Endometrium (tissue), 2 donors: ENCODE data around the gene RPS6KC1.
"Not testable (repeated sequence)": the region's sequence is repeated elsewhere in the genome, so short reads cannot be mapped to it uniquely, and the experiment has no call there.

ENCODE experiments used
- FAIRE-seq: peaks from 2 replicates; lab custom pipeline; 2012; peaks lifted over from hg19 to GRCh38; lab: Jason Lieb, UNC
- donor health status: control.
- donor health status: control.

Gene RPS6KC1

GRCh38 chr1:213054733-213055591, 3.9 kb downstream of the RPS6KC1 start:
- FAIRE-seq = no peak

DNA sequence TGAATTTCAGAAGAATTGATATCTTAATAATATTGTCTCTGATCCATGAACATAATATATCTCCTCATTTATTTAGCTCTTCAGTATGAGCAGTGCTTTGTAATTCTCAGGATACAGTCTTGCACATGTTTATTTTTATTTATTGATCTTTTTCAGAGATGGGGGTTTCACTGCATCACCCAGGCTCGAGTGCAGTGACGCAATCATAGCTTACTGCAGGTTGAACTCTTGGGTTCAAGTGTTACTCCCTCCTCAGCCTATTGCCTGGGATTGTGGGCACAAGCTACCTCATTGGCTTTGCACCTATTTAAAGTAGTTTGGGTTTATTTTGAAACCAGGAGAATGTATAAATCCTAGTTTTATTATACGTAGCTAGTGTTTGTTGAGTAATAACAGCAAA, 4.7 kb downstream of the RPS6KC1 start:
- FAIRE-seq = no peak

GRCh38 chr1:213057264-213058059, 6.4 kb downstream of the RPS6KC1 start:
- FAIRE-seq = no peak

DNA sequence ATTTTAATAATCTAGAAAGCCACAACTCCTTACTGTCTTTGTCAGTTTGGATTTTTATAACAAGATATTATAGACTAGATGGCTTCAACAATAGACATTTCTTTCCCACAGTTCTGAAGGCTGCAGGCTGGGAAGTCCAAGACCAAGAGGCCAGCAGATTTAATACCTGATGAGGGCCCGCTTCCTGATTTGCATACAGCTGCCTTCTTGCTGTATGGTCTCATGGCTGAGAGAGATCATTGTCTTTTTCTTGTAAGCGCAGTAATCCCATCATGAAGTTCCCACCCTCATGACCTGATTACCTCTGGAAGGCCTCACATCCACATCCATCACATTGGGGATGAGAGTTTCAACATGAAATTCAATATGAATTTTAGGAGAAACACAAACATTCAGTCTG, 9.8 kb downstream of the RPS6KC1 start:
- no peak for FAIRE-seq

DNA sequence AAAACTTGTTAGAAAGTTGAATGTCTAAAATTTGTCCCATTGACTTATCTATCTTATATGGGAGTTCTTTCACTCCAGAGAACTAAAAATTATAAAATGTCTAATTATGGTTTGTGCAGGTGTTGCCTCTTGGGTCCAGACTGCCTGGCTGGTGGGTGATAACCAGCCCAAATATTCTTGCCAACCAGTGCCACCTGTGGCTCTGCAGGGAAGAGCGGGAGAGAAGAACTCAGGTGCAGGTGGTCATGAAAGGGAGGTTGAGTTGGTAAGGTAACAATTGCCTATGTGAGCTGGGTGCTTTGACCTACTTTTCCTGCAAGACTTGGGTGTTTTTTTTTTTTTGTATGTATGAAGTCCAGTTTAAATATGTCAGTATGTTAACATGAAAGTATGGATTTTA, 10.2 kb downstream of the RPS6KC1 start:
- FAIRE-seq = no peak

DNA sequence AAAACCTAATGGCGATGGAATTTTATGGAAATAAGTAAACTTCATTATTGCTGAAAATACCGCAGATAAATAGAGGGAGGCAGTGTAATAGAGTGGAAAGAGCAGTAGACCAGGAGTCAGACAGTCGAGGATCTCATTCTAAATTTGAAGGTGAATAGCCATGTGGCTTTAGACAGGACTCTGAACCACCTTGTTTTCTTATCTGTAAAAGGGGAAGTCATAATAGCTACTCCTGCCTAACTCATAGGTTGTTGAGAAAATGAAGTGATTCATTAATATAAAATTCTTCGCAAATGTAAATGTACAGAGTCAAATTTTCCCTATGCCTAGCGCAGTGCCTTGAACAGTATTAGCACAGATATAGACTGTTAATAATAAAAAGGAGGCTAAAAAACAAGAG, 14.8 kb downstream of the RPS6KC1 start:
- FAIRE-seq = no peak

GRCh38 chr1:213066363-213066762, 15.3 kb downstream of the RPS6KC1 start:
- FAIRE-seq = no peak

GRCh38 chr1:213067352-213067751, 16.3 kb downstream of the RPS6KC1 start:
- no peak for FAIRE-seq

GRCh38 chr1:213070406-213070805, 19.4 kb downstream of the RPS6KC1 start:
- FAIRE-seq = no peak

- FAIRE-seq = no peak
Measured at GRCh38 chr1:213075725-213076124, 24.7 kb downstream of the RPS6KC1 start.

DNA sequence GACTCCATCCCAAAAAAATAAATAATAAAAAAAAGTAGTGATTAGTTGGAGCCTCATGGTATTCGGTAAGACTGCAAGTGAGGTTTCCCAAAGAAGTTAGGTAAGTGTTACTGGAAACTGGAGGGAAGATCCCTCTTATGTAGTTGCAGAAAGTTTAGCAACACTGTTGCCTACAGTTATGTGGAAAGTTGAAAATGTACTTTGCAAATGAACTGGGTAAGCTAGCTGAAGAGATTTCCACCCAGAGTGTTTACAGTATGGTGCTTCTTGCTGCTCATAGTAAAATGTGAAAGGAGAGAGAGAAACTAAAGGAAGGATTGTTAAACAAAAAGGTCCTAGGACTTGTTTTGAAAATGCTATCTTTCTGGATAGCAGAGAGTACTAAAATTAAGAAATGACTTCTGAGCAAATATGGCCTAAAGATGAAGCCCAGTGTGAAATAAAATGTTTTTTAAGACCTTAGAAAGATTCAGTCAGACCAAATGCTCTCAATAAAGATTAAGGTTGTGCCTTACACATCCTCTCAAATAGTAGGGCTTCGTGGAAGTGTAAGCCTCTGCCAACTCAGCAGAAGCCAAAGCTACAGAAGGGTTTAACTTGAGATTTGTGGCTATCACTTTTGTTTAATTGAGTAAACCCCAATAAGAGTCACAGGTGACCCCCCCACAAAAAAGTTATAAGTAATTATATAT, 31.5 kb downstream of the RPS6KC1 start:
- no peak for FAIRE-seq

- no peak for FAIRE-seq
Measured at GRCh38 chr1:213083112-213083445, 32.0 kb downstream of the RPS6KC1 start.

DNA sequence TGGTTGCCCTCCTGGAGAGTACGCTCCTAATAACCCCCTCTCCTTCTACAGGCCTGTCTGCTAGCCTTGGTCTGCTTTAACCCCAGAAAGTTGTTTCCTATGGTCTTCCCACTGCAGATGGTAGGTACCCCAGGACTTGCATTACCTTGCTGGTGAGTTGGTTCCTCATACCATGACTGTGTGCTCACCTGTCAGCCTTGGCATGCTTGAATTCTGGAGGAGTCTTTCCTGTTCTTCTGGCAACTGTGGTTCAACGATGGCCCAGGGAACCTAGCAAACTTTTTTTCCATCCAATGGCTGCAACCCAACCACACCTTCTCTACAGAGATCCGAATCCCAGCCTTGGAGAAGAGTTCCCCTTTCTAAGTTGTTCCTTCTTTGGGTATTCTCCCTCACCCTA, 36.9 kb downstream of the RPS6KC1 start:
- FAIRE-seq = no peak

DNA sequence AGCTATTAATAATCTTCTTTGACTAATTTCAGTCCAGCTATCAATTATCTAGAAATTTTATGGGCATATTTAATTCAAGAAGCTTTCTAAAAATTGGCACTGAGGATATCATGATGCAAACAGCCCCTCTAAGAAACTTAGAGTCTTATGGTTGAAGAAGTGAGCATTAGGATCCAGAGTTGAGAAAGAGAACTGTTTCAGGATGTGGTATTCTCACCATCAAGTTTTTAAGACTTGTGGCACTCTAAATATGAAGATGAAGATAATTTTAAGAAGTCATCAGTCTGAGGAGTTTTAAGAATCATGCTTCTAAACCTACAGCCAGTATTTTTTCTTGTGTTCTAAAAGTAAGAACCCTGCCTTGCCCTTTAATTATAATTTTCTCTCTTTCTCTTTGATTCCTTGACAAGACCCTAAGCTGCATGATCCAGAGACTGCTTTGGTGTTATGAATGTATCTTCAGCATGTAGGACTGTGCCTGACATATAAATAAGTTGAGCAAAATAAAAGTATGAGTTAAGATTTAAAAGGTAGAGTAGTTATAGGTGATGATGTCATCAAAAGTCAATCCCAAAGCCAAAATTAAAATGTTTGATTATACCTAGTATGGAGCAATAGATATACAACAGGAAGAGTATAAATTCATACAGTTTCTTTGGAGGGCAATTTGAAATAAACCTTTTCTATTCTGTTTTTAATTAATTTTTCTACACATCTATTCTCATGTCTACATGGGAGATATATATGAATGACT, 39.1 kb downstream of the RPS6KC1 start:
- FAIRE-seq = no peak

- FAIRE-seq = no peak
Measured at GRCh38 chr1:213094446-213094845, 43.4 kb downstream of the RPS6KC1 start.

- no peak for FAIRE-seq
Measured at GRCh38 chr1:213095467-213095866, 44.4 kb downstream of the RPS6KC1 start.

GRCh38 chr1:213099682-213100399, 48.8 kb downstream of the RPS6KC1 start:
- FAIRE-seq = no peak

DNA sequence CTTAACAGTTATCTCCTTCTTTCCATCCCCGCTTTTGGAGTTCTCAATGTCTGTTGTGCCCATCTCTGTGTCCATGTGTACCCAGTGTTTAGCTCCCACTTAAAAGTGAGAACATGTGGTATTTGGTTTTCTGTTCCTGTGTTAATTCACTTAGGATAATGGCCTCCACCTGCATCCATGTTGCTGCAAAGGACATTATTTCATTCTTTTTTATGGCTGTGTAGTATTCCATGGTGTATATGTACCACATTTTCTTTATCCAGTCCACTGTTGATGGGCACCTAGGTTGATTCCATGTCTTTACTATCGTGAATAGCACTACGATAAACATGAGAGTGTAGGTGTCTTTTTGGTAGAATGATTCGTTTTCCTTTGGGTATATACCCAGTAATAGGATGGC, 49.5 kb downstream of the RPS6KC1 start:
- FAIRE-seq = not testable (repeated sequence)

DNA sequence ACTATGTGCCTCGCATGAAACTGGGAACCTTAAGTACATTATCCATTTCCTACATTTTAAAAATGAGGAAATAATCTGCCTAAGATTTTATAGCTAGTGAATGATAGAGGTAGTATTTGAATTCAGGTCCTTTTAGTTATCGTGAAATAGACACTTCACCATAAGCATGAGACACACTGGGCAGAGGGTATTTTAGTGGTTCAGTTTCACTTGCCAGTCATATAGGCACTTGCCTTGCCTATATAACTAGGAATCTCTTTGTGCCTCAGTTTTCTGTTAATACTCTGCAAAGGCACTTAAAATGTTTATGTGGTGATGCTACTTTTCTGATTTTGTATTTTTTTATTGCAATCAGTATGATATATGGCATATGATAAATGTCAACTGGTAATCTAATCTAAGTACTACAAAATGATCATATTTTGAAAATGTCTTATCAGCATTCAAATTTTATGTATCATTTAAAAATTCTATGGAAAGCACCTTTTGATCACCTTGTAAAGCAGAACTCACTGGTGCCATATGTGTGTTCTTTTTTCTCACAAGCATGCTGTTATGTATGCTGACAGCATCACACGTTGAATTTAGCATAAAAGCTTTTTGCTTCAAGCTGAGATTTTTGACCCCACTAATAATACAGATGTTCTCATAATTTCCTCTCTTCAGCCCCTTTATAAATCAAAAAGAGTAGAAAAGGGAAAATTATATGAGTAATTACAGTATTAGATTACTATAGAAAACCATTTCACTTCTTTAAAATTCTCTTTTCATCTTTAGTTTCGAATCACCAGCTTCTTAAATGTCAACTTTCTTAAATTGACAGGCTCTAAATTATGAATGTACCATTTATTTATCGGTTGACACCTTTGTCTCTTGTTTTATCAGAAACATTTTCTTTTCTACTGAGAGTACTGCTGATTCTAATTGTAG, 52.6 kb downstream of the RPS6KC1 start:
- FAIRE-seq = no peak

DNA sequence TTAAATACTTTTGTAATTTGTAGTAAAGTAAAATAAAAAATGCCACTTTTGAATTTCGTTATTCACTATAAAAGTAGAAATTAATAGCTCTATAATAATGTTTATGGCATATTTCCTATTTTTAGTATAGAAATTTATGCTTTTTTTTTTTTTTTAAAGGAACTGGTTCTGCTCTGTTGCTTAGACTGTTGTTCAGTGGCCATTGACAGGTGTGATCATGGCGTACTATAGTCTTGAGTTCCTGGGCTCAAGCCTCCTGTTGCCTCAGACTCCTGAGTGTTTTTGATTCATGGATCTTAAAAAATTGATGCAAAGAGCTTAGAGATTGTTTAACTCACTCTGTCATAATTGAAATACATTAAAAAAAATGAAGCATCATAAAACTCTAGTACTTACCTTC, 53.6 kb downstream of the RPS6KC1 start:
- FAIRE-seq = no peak
